HUDEP-2 (cell line): ENCODE results near the gene F2RL1.
"Not testable (repeated sequence)": the region's sequence is repeated elsewhere in the genome, so short reads cannot be mapped to it uniquely, and the experiment has no call there.

ENCODE experiments used
- DNase-seq, 76 experiments: peaks; one replicate each; lab custom pipeline; 2025; ENCODE audit not compliant: unreplicated experiment in 76 of 76; lab: John Stamatoyannopoulos, UW

The F2RL1 gene

GRCh38 chr5:76805821-76806505 lies 12.9 kb upstream of the F2RL1 start:
- peak in 27 of 76 experiments; percentile 5 to 79 (median 31) for DNase-seq

- no peak for DNase-seq
Observed at GRCh38 chr5:76807296-76807695, 11.5 kb upstream of the F2RL1 start.

DNA sequence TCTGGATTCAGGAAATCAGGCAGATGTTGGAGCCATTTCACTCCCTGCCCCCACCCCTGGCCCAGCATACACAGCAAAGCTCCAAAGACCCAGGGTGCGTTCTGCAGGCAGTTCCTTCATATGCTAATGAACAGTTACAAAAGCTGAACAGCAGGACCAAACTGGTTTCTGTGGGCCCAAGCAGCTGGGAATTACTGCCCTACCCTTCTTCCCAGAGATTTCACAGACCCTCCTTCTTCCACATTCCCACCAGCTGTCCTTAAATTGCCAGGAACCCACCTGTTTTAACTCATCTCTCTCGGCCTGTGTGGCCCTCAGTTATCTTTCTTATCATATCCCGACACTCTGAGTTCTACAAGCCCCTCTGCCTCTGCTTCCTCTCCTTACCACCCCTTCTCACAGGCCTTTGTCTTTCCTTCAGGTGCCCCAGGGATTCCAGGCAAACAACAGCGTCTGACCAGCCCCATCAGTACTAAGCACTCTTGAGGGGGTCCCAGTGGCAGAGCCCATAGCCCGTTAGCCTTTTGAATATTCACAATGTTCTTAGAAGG lies 10.6 kb upstream of the F2RL1 start:
- DNase-seq, result no peak

DNA sequence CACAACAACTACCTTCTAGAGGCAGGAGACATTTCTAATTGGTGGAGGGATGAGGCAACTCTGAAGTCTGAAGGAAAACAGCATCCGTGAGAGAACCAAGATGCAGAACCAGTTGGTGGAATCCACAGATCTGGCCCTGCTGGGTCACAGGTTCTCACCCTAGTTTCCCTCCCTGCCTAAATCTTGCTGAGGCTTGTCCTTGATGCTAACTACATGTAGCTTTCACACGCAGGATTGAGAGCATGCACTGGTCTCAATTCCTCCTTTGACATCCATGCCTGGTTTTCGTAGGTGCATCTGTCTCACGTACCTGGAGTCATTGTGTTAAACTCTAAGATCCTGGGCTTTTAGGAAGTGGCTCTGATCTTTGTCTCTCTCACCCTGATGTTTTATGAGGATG lies 9.7 kb upstream of the F2RL1 start:
- no peak for DNase-seq

DNA sequence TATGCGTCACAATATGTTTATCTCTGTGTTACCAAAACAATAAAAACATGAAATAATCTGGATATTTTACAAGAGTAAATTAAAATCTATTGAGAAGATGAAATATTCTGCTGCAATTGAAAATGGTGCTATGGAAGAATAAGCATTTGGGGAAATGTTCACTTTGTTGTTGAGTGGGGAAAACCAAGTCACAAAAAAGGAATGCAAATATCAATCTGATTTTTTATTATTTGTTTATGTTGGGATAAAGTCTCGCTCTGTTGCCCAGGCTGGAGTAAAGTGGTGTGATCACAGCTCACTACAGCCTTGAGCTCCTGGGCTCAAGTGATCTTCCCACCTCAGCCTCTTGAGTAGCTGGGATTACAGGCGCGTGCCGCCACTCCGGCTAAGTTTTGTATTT lies 8.6 kb upstream of the F2RL1 start:
- no peak for DNase-seq

- no peak for DNase-seq
Observed at GRCh38 chr5:76811214-76811613, 7.6 kb upstream of the F2RL1 start.

- DNase-seq, result not testable (repeated sequence)
Observed at GRCh38 chr5:76812209-76812608, 6.6 kb upstream of the F2RL1 start.

DNA sequence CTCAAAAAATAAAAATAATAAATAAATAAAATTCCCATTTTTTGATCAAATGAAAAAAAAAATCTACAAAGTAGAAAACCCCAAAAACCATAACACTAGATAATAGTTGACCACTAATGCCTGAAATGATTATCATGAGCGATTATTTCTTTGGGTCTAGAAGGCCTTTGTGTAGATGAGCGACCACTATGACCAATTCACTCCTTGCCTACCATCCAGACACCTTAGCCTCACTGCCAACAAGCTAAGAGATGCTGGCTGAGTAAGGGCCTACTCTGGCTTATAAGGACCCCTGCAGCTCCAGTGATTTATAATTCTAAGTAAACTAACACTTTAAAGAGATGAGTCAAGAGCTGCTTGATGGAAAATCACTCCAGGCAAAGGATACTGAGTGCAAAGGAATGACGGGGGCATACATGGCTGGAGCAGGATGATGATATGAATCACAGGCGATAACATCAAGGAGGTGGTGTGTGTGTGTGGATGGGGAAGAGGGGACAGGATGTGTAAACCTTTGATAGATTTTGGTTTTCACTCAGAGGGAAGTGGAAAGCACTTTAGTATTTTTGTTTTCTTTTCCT lies 4.8 kb upstream of the F2RL1 start:
- DNase-seq, result no peak

GRCh38 chr5:76816110-76816831 lies 2.6 kb upstream of the F2RL1 start:
- no peak for DNase-seq

DNA sequence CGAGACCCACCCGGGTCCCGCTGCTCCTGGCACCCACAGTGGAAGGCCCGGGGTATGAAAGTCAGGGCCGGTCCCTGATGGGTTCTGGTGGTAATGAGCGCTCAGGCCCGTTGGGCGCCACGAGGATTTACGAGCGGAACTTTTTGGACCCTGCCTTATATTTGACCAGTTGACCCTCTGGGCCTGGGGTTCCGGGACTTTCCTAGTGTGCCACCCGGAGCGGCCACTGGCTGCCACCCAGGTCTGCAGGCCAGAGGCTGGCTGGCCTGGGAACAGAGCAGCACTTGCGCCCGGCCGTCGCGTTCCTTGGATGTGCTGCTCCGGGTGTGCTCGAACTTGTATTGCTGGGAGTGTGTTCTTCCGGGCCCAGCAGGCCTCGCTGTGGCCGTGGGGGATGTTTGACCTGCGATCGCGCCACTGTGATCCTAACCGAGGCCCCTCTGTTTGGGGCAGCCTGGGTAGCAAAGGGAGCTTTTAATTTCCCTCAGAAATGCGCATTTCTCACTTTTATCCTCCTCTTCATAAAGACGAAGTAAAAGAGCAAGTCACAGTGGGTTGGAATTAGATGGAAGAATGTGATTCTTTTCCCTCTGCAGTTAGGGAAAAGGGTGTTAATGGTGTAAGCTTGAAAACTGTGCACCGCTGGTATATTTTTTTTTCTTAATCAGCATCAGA lies 1.2 kb downstream of the F2RL1 start:
- DNase-seq, result no peak

DNA sequence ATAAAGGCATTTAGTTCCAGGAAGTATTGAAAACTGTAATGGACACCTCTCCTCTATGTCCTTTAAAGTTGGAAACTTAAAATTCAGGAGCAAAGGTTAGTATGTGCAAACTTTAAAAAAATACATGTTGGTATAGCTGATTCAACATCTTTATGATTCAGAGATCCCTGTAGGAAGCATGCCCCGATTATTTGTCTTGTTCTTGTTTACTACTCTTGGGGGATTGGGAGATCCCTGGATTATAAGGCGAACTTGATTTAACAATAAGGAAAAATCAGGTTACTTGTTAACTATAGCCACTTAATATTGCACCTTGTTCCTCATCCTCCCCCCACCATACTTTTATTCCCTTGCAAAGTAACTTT lies 1.7 kb downstream of the F2RL1 start:
- DNase-seq, result no peak

GRCh38 chr5:76821136-76821535 lies 2.3 kb downstream of the F2RL1 start:
- DNase-seq, result no peak

GRCh38 chr5:76822105-76822731 lies 3.4 kb downstream of the F2RL1 start:
- DNase-seq, result not testable (repeated sequence)

DNA sequence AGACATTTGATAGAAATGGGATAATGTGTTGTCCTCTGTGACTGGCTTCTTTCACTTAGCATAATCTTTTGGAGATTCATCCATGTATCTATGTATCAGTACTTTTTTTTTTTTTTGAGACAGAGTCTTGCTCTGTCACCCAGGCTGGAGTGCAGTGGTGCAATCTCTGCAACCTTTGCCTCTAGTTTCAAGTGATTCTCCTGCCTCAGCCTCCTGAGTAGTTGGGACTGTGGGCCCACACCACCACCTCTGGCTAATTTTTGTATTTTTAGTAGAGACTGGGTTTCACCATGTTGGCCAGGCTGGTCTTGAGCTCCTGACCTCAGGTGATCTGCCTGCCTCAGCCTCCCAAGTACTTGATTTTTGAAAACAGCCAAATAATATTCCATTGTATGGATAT lies 7.6 kb downstream of the F2RL1 start:
- not testable (repeated sequence) for DNase-seq

DNA sequence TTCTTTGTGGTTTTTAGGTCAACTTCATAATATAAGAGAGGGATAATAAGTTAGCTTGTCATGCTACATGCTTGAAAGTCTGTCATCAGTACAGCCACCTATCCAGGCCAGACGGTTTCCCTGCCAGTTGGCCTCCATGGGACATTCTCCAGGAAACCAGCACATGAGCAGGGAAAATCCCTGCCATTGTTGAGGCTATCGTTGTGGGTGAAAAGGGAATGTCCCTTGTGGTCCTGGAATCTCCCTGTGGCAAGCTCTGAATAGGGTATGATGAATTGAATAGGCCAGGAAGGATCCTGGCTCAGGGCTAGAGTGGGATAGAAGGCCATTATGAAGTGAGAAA lies 12.3 kb downstream of the F2RL1 start:
- no peak for DNase-seq

GRCh38 chr5:76836181-76836580 lies 17.4 kb downstream of the F2RL1 start:
- DNase-seq, result no peak

- no peak for DNase-seq
Observed at GRCh38 chr5:76836585-76836984, 17.8 kb downstream of the F2RL1 start.

- DNase-seq, result no peak
Observed at GRCh38 chr5:76838481-76839261, 19.8 kb downstream of the F2RL1 start.

GRCh38 chr5:76841361-76841760 lies 22.5 kb downstream of the F2RL1 start:
- DNase-seq, result no peak

DNA sequence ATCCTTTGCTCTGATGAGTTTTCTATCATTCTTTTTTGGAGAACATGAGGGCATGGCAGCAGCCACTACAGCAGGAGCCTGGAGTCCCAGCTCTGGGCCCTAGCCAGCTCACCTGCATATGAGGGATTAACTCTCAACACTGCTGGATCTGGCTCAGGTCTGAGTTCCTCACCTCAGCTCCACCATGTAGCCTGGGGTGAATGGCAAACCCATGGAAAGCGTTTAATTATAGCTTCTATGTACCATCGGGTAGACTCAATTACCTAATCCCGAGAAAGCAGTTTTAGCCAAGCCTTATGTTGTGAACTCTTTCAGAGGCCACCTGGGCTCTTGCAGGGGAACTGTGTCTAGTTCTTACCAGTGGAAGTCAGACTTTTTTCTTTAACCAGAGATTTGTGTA lies 27.1 kb downstream of the F2RL1 start:
- no peak for DNase-seq
